ENCODE results near the gene MAML2.

GRCh38 chr11:96284917-96285316 is 58.1 kb downstream of the MAML2 start:
- no peak for TF ChIP-seq CTCF (IDR thresholded peaks at IDR 0.05)
- TF ChIP-seq POLR2A (IDR thresholded peaks at IDR 0.05): no peak
- no peak for TF ChIP-seq POLR2AphosphoS5 (IDR thresholded peaks at IDR 0.05)
- TF ChIP-seq EP300 (IDR thresholded peaks at IDR 0.05): no peak
